PFSK-1 (cell line): ENCODE results near the gene C2.

Experiments
- FOXP2 ChIP-seq: optimal IDR thresholded peaks from 2 replicates; pipeline ENCODE3; 2011; ENCODE audit warnings: borderline replicate concordance, control low read depth, inconsistent platforms; ENCODE audit not compliant: insufficient read depth; ENCODE audit errors: extremely low read length, extremely low read depth
- POLR2AphosphoS5 ChIP-seq: IDR thresholded peaks from 2 replicates; pipeline ENCODE4 v1.6.1; 2012; ENCODE audit warnings: low read depth, mild to moderate bottlenecking, control low read depth, low read length, moderate library complexity
- SIN3A ChIP-seq: IDR thresholded peaks from 2 replicates; pipeline ENCODE4 v1.6.1; 2012; ENCODE audit warnings: mild to moderate bottlenecking, low read length, moderate library complexity, borderline replicate concordance; ENCODE audit not compliant: insufficient read depth
- TAF1 ChIP-seq: IDR thresholded peaks from 2 replicates; pipeline ENCODE4 v1.6.1; 2012; ENCODE audit warnings: low read length, control low read depth, borderline replicate concordance; ENCODE audit not compliant: insufficient read depth
- TF ChIP-seq, protein P1 (sequence below), 2 experiments: IDR thresholded peaks; 2 replicates each; pipeline versions ENCODE4 v1.6.1 to v1.8.0; 2011 to 2012; ENCODE audit warnings: low read depth in 2 of 2, low read length in 2 of 2, control low read depth in 1 of 2, inconsistent platforms in 1 of 2, mild to moderate bottlenecking in 1 of 2, moderate library complexity in 1 of 2; ENCODE audit not compliant: insufficient read depth in 1 of 2

The C2 gene

DNA sequence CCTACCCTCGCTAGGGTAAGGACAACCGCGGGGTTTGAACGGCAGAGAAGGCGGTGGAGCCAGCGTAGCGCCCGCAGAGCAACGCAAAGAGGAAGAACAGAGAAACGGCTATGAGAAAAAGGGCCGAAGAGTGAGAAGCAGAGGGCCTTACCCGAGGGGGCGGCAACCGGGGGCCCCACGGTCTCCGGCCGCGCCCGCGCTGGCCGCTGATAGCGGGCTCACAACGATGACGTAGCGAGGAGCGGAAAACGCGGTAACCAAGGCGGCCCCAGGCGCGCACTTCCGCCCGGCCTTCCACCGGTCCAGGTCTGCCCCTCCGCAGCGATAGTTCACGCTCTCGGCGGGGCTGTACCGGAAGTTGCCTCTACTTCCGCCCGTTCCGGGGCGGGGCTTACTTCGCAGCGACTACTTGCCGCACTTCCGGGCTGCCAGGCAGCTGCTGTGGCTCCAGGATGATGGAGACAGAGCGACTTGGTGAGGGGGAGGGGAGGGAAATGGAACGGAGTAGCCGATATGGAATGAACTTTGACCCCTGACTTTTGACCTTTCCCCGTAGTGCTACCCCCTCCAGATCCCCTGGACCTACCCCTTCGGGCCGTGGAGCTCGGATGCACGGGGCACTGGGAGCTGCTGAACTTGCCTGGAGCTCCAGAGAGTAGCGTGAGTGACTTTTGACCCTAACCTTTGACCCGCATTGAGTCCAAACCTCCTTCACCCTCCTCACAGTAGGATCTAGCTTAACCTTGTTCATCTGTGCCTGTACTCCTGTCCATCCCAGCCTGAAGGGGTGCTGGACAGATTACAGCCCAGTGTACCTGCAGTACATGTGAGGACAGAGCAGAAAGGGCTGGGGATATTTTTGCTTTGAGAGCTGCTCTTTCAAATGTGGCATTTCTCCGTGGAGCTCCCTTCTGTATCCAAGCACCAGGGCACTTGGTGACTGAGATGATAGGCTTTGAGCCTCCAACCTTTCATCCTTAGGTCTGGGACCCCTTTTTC is 31.5 kb downstream of the C2 start, which contains the start of the genes NELFE and SKIC2:
Gene NELFE, minus strand, starts transcription at position 231 of the 999 bp plus-strand sequence. CDS start 525 bp downstream, outside the sequence.
Gene SKIC2, plus strand, starts transcription at position 435 of the 999 bp plus-strand sequence. Its CDS starts 18 bp downstream, at position 453.
- TF ChIP-seq SIN3A (peak; percentile 97; the same call in 1 of the 2 replicates), FOXP2 (peak; percentile 92), TAF1 (peak; percentile 86; the same call in 1 of the 2 replicates), POLR2AphosphoS5 (peak; percentile 88)
- TF ChIP-seq, protein P1, sequence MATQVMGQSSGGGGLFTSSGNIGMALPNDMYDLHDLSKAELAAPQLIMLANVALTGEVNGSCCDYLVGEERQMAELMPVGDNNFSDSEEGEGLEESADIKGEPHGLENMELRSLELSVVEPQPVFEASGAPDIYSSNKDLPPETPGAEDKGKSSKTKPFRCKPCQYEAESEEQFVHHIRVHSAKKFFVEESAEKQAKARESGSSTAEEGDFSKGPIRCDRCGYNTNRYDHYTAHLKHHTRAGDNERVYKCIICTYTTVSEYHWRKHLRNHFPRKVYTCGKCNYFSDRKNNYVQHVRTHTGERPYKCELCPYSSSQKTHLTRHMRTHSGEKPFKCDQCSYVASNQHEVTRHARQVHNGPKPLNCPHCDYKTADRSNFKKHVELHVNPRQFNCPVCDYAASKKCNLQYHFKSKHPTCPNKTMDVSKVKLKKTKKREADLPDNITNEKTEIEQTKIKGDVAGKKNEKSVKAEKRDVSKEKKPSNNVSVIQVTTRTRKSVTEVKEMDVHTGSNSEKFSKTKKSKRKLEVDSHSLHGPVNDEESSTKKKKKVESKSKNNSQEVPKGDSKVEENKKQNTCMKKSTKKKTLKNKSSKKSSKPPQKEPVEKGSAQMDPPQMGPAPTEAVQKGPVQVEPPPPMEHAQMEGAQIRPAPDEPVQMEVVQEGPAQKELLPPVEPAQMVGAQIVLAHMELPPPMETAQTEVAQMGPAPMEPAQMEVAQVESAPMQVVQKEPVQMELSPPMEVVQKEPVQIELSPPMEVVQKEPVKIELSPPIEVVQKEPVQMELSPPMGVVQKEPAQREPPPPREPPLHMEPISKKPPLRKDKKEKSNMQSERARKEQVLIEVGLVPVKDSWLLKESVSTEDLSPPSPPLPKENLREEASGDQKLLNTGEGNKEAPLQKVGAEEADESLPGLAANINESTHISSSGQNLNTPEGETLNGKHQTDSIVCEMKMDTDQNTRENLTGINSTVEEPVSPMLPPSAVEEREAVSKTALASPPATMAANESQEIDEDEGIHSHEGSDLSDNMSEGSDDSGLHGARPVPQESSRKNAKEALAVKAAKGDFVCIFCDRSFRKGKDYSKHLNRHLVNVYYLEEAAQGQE (IDR thresholded peaks at IDR 0.05; ENCODE audit: insufficient read depth in 1 of 2, low read depth in 2 of 2, low read length in 2 of 2): peak; percentile 26 to 33; a peak in 1 of 4 replicates

DNA sequence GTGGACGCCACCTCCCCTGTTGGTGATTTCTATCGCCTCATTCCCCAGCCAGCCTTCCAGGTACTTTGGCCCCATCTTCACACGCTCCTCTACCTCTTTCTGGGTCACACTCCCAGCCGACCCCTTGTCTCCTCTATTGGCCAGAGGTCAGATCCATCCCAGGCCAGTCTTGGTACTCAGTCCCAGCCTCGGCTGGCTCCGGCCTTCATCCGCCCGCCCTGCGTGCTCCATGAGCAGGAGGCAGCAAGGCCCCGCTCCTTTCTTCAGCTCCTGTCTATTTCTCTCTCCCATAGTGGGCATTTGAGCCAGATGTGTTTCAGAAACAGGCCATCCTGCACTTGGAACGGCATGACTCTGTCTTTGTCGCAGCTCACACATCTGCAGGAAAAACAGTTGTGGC is 34.1 kb downstream of the C2 start:
- no peak for TF ChIP-seq FOXP2
- TF ChIP-seq SIN3A: no peak
- TF ChIP-seq TAF1: no peak
- TF ChIP-seq, protein P1 (IDR thresholded peaks at IDR 0.05; ENCODE audit: insufficient read depth in 1 of 2, low read depth in 2 of 2, low read length in 2 of 2): no peak
- TF ChIP-seq POLR2AphosphoS5: no peak

DNA sequence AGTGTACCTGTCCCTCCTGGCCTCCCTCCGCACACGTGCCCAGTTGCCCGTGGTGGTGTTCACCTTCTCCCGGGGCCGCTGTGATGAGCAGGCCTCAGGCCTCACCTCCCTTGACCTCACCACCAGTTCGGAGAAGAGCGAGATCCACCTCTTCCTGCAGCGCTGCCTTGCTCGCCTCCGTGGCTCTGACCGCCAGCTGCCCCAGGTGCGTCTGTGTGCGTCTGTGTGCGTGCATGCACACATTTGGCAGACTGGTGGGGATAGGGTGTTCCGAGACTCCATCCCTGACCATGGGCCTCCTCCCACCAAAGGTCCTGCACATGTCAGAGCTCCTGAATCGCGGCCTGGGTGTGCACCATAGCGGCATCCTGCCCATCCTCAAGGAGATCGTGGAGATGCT is 36.4 kb downstream of the C2 start:
- TF ChIP-seq TAF1 (no peak), SIN3A (no peak), POLR2AphosphoS5 (no peak)
- TF ChIP-seq, protein P1 (IDR thresholded peaks at IDR 0.05; ENCODE audit: insufficient read depth in 1 of 2, low read depth in 2 of 2, low read length in 2 of 2): no peak

DNA sequence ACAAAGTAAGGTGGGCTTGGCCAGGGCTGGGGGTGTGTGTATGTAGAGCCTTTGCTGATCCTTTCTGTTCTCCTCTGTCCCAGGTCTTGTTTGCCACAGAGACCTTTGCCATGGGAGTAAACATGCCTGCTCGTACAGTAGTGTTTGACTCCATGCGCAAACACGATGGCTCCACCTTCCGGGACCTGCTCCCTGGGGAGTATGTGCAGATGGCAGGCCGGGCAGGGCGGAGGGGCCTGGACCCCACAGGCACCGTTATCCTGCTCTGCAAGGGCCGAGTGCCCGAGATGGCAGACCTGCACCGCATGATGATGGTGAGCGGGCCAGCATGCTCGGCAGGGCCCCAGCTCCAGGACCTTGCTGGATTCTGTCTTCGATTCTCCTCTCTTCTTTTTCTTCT is 38.2 kb downstream of the C2 start:
- no peak for TF ChIP-seq POLR2AphosphoS5
- no peak for TF ChIP-seq TAF1
- TF ChIP-seq, protein P1 (IDR thresholded peaks at IDR 0.05; ENCODE audit: insufficient read depth in 1 of 2, low read depth in 2 of 2, low read length in 2 of 2): no peak
- TF ChIP-seq SIN3A: no peak
- no peak for TF ChIP-seq FOXP2
